ENCODE measurements around the gene CAMK2N1. TPM values are rescaled to one million over a fixed set of nuclear protein-coding genes. Genes with fewer than 3 reads are reported as not detected.

CAMK2N1 gene
- total and polyA plus RNA-seq, 4 donors: 12.3 to 15.1 (median 13.9) TPM

- Histone ChIP-seq H3K4me3 (ENCODE audit: low read depth in 1 of 3, low read length in 3 of 3) (peak overlapping the region in 2 of 3 donors; percentile 30 to 52), H3K27ac (ENCODE audit: low read depth in 1 of 2, low read length in 2 of 2) (peak overlapping the region; percentile 77 to 86), H3K36me3 (ENCODE audit: control insufficient read depth in 4 of 4, insufficient read depth in 3 of 4, low read depth in 1 of 4, low read length in 3 of 4) (no peaks in the 10 kb centered on the region), H3K9me3 (ENCODE audit: control insufficient read depth in 4 of 4, low read length in 3 of 4) (no peaks in the 10 kb centered on the region), H3K9ac (ENCODE audit: low read depth in 1 of 2, low read length in 2 of 2) (peak overlapping the region in 1 of 2 donors; percentile 5), H3K27me3 (ENCODE audit: control insufficient read depth in 4 of 4, insufficient read depth in 4 of 4, low read length in 3 of 4) (no peaks in the 10 kb centered on the region), H3K4me1 (ENCODE audit: control insufficient read depth in 4 of 4, insufficient read depth in 4 of 4, low read length in 3 of 4) (peaks cover 27 to 88% (median 71%) of the 10 kb centered on the region in 4 donors)
- no peak for TF ChIP-seq NR2F2 (IDR thresholded peaks at IDR 0.05)
- TF ChIP-seq RXRA (IDR thresholded peaks at IDR 0.05): peak; percentile 84 to 89
- peak; percentile 93 for TF ChIP-seq YY1 (IDR thresholded peaks at IDR 0.05)
- peak; percentile 58 for TF ChIP-seq ZBTB33 (IDR thresholded peaks at IDR 0.05)
- no peak for TF ChIP-seq FOXA2 (IDR thresholded peaks at IDR 0.05)
- TF ChIP-seq EGR1 (IDR thresholded peaks at IDR 0.05; ENCODE audit: low read depth in 2 of 2): no peak
- peak; percentile 55 for TF ChIP-seq MAX (IDR thresholded peaks at IDR 0.05)
- peak; percentile 85 for TF ChIP-seq HNF4G (IDR thresholded peaks at IDR 0.05)
- TF ChIP-seq RAD21 (IDR thresholded peaks at IDR 0.05): peak; percentile 28 to 41
- TF ChIP-seq TAF1 (conservative IDR thresholded peaks at IDR 0.05): peak; percentile 55
- peak; percentile 59 for TF ChIP-seq REST (IDR thresholded peaks at IDR 0.05)
- TF ChIP-seq FOXA1 (IDR thresholded peaks at IDR 0.05): peak; percentile 39
- peak; percentile 89 to 92 for TF ChIP-seq HNF4A (conservative IDR thresholded peaks at IDR 0.05)
- peak; percentile 21 for TF ChIP-seq ATF3 (IDR thresholded peaks at IDR 0.05)
- TF ChIP-seq GABPA (IDR thresholded peaks at IDR 0.05 in 1 of 2, conservative IDR thresholded peaks at IDR 0.05 in 1 of 2): peak in 1 of 2 donors; percentile 33
- peak; percentile 95 for TF ChIP-seq SP1 (IDR thresholded peaks at IDR 0.05)
- peak; percentile 60 to 74 for TF ChIP-seq JUND (IDR thresholded peaks at IDR 0.05)
- no peak for TF ChIP-seq CTCF (IDR thresholded peaks at IDR 0.05; ENCODE audit: low read depth, low read length, missing input control)
- WGBS: 32% methylated on average over 10 of the region's 10 CpGs
- peak; percentile 58 for DNase-seq (ENCODE audit: low spot score)
These were observed 5.6 kb downstream of the CAMK2N1 start for GRCh38 chr1:20480243-20480944.
